ENCODE measurements around the gene RRAGC. TPM values are rescaled to one million over a fixed set of nuclear protein-coding genes. Genes with fewer than 3 reads are reported as not detected.

Gene RRAGC
- 44.4 and 56.8 TPM in 2 replicates for total RNA-seq (ENCODE audit: low replicate concordance)

- peak; percentile 97 for DNase-seq (ENCODE audit: low read depth)
- TF ChIP-seq CTCF (IDR thresholded peaks at IDR 0.05; ENCODE audit: insufficient read depth, low read length) = no peak
- H3K4me3 ChIP-seq (ENCODE audit: low read depth, low read length) = peak within 1 kb of the TSS; percentile 100
Observed at GRCh38 chr1:38859561-38860453, at the start of gene RRAGC. TSS of gene RRAGC (minus strand) at chr1:38859772. CDS start at chr1:38859646, 126 bp downstream.

- H3K4me3 ChIP-seq (ENCODE audit: low read depth, low read length) = no peak overlapping the region
- no peak for TF ChIP-seq CTCF (IDR thresholded peaks at IDR 0.05; ENCODE audit: insufficient read depth, low read length)
- DNase-seq (ENCODE audit: low read depth) = no peak
Observed at GRCh38 chr1:38908821-38909220, 49.2 kb upstream of the RRAGC start.

GRCh38 chr1:38905985-38906384, 46.4 kb upstream of the RRAGC start:
- no peak overlapping the region for H3K4me3 ChIP-seq (ENCODE audit: low read depth, low read length)
- DNase-seq (ENCODE audit: low read depth) = no peak
- no peak for TF ChIP-seq CTCF (IDR thresholded peaks at IDR 0.05; ENCODE audit: insufficient read depth, low read length)

GRCh38 chr1:38899560-38899959, 40.0 kb upstream of the RRAGC start:
- H3K4me3 ChIP-seq (ENCODE audit: low read depth, low read length) = no peak overlapping the region
- no peak for DNase-seq (ENCODE audit: low read depth)
- no peak for TF ChIP-seq CTCF (IDR thresholded peaks at IDR 0.05; ENCODE audit: insufficient read depth, low read length)

- no peak for DNase-seq (ENCODE audit: low read depth)
- no peak for TF ChIP-seq CTCF (IDR thresholded peaks at IDR 0.05; ENCODE audit: insufficient read depth, low read length)
Observed at GRCh38 chr1:38898653-38899230, 39.2 kb upstream of the RRAGC start.

GRCh38 chr1:38896169-38896568, 36.6 kb upstream of the RRAGC start:
- DNase-seq (ENCODE audit: low read depth) = no peak
- no peak for TF ChIP-seq CTCF (IDR thresholded peaks at IDR 0.05; ENCODE audit: insufficient read depth, low read length)
- no peak overlapping the region for H3K4me3 ChIP-seq (ENCODE audit: low read depth, low read length)

More at GRCh38 chr1:38898653-38899230, 39.2 kb upstream of the RRAGC start:
- no peak overlapping the region for H3K4me3 ChIP-seq (ENCODE audit: low read depth, low read length)

All from fibroblast of the aortic adventitia (primary cell).